ENCODE results near the gene TNS3.

Gene TNS3

DNA sequence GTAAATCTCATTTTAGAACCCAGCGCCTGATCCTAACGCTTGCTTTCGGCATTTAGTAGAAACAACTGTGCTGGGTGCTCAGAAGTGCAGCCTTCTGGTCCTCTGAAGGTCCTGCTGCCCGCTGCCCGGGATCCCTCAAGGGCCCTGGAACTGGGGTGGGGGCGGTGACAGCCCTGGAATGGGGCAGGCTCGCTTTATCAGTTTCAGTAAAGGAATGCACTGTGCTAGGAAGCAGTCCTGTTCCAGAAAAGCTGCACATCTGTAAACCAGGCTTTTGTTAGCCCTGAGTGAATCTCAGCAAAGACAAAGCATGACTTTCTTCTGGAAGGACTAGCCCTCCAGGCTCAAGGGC is 254.6 kb downstream of the TNS3 start:
- H3K4me2 ChIP-seq (ENCODE audit: low read depth, low read length): no peak overlapping the region
- H3K9ac ChIP-seq (ENCODE audit: low read length): no peak overlapping the region
- no peaks in the 10 kb centered on the region for H3K4me1 ChIP-seq (ENCODE audit: low read length)
- no peaks in the 10 kb centered on the region; the same call in 1 of the 2 replicates for H4K20me1 ChIP-seq (ENCODE audit: insufficient read depth, low read length)
- H3K4me3 ChIP-seq (ENCODE audit: low read length): no peak overlapping the region
- H3K9me3 ChIP-seq (replicated peaks; ENCODE audit: insufficient read depth, low read length): no peaks in the 10 kb centered on the region
- H2AFZ ChIP-seq (ENCODE audit: low read length): no peak overlapping the region
- H3K27ac ChIP-seq (ENCODE audit: low read length): no peak overlapping the region
- H3K9me2 ChIP-seq (replicated peaks; ENCODE audit: insufficient read depth, low read length): no peaks in the 10 kb centered on the region
- H3K27me3 ChIP-seq (replicated peaks; ENCODE audit: insufficient read depth, low read length): no peaks in the 10 kb centered on the region
- H3K79me2 ChIP-seq (ENCODE audit: low read length): peaks cover 44% of the 10 kb centered on the region
- no peak for TF ChIP-seq EZH2phosphoT487 (IDR thresholded peaks at IDR 0.05; ENCODE audit: low read length)
- no peak for TF ChIP-seq EZH2 (optimal IDR thresholded peaks at IDR 0.05; ENCODE audit: low read depth, low read length)
- TF ChIP-seq, protein P1, sequence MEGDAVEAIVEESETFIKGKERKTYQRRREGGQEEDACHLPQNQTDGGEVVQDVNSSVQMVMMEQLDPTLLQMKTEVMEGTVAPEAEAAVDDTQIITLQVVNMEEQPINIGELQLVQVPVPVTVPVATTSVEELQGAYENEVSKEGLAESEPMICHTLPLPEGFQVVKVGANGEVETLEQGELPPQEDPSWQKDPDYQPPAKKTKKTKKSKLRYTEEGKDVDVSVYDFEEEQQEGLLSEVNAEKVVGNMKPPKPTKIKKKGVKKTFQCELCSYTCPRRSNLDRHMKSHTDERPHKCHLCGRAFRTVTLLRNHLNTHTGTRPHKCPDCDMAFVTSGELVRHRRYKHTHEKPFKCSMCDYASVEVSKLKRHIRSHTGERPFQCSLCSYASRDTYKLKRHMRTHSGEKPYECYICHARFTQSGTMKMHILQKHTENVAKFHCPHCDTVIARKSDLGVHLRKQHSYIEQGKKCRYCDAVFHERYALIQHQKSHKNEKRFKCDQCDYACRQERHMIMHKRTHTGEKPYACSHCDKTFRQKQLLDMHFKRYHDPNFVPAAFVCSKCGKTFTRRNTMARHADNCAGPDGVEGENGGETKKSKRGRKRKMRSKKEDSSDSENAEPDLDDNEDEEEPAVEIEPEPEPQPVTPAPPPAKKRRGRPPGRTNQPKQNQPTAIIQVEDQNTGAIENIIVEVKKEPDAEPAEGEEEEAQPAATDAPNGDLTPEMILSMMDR (IDR thresholded peaks at IDR 0.05; ENCODE audit: low read length): no peak
- peaks cover 21% of the 10 kb centered on the region; the same call in 1 of the 2 replicates for H3K36me3 ChIP-seq (replicated peaks; ENCODE audit: insufficient read depth, low read length)
- peaks cover 3% of the 10 kb centered on the region; the same call in 1 of the 2 replicates for H3F3A ChIP-seq (ENCODE audit: insufficient read depth, low read length)
- no peak for DNase-seq

DNA sequence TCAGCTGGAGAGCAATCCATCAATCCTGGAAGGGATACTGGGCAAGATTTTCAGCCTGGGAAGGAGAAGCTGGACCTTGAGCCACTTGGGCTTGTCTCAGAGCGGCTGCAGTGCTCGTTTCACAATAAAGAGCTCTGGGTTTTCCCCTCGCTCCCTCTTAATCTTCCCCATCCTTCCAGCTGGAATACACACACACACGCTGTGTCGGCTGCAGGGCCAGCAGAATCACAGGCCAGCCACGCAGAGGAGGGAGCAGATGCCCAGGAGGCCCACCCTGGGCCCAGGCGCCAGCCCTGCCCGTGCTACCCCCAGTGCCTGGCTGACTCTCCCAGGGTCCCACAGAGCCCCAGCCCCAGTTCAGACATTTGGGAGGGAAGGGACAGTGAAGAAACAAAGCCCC is 255.1 kb downstream of the TNS3 start:
- TF ChIP-seq, protein P1 (IDR thresholded peaks at IDR 0.05; ENCODE audit: low read length): no peak
- TF ChIP-seq EZH2 (optimal IDR thresholded peaks at IDR 0.05; ENCODE audit: low read depth, low read length) (no peak), EZH2phosphoT487 (IDR thresholded peaks at IDR 0.05; ENCODE audit: low read length) (no peak)
- no peaks in the 10 kb centered on the region for H3K9me3 ChIP-seq (replicated peaks; ENCODE audit: insufficient read depth, low read length)
- no peak overlapping the region for H3K27ac ChIP-seq (ENCODE audit: low read length)
- no peaks in the 10 kb centered on the region; the same call in 1 of the 2 replicates for H4K20me1 ChIP-seq (ENCODE audit: insufficient read depth, low read length)
- H3K27me3 ChIP-seq (replicated peaks; ENCODE audit: insufficient read depth, low read length): no peaks in the 10 kb centered on the region
- H3F3A ChIP-seq (ENCODE audit: insufficient read depth, low read length): peaks cover 3% of the 10 kb centered on the region; the same call in 1 of the 2 replicates
- H3K79me2 ChIP-seq (ENCODE audit: low read length): peaks cover 39% of the 10 kb centered on the region
- H3K9ac ChIP-seq (ENCODE audit: low read length): no peak overlapping the region
- no peaks in the 10 kb centered on the region for H3K4me1 ChIP-seq (ENCODE audit: low read length)
- no peak overlapping the region for H2AFZ ChIP-seq (ENCODE audit: low read length)
- H3K9me2 ChIP-seq (replicated peaks; ENCODE audit: insufficient read depth, low read length): no peaks in the 10 kb centered on the region
- H3K4me3 ChIP-seq (ENCODE audit: low read length): no peak overlapping the region
- no peak for DNase-seq
- H3K36me3 ChIP-seq (replicated peaks; ENCODE audit: insufficient read depth, low read length): peaks cover 21% of the 10 kb centered on the region; the same call in 1 of the 2 replicates
- H3K4me2 ChIP-seq (ENCODE audit: low read depth, low read length): no peak overlapping the region

DNA sequence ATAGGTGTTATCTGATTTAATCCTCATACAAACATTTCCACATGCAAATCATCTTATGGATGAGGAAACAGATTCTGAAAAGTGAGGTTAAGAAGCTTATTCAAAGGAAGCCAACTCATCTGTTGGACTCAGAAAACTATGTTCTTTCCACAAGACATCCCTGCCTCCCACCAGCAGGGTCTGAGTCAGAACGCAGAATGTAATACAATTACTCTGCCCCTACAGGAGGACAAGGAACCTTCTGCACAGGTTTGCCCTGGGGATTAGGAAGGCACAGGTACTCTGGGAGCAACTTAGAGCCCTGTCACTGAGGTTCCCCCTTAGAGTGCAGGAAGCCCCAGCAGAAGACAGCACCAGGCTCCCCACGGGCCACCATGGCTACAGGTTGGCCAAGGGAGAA is 255.7 kb downstream of the TNS3 start:
- H3K4me1 ChIP-seq (ENCODE audit: low read length): no peaks in the 10 kb centered on the region
- no peaks in the 10 kb centered on the region for H3K27me3 ChIP-seq (replicated peaks; ENCODE audit: insufficient read depth, low read length)
- peaks cover 33% of the 10 kb centered on the region for H3K79me2 ChIP-seq (ENCODE audit: low read length)
- H4K20me1 ChIP-seq (ENCODE audit: insufficient read depth, low read length): no peaks in the 10 kb centered on the region; the same call in 1 of the 2 replicates
- H3K9ac ChIP-seq (ENCODE audit: low read length): no peak overlapping the region
- DNase-seq: no peak
- H3K9me3 ChIP-seq (replicated peaks; ENCODE audit: insufficient read depth, low read length): no peaks in the 10 kb centered on the region
- TF ChIP-seq EZH2 (optimal IDR thresholded peaks at IDR 0.05; ENCODE audit: low read depth, low read length): no peak
- TF ChIP-seq, protein P1 (IDR thresholded peaks at IDR 0.05; ENCODE audit: low read length): no peak
- TF ChIP-seq EZH2phosphoT487 (IDR thresholded peaks at IDR 0.05; ENCODE audit: low read length): no peak
- peaks cover 3% of the 10 kb centered on the region; the same call in 1 of the 2 replicates for H3F3A ChIP-seq (ENCODE audit: insufficient read depth, low read length)
- H2AFZ ChIP-seq (ENCODE audit: low read length): no peak overlapping the region
- peaks cover 22% of the 10 kb centered on the region for H3K36me3 ChIP-seq (replicated peaks; ENCODE audit: insufficient read depth, low read length)
- no peaks in the 10 kb centered on the region for H3K9me2 ChIP-seq (replicated peaks; ENCODE audit: insufficient read depth, low read length)
- H3K4me2 ChIP-seq (ENCODE audit: low read depth, low read length): no peak overlapping the region
- H3K4me3 ChIP-seq (ENCODE audit: low read length): no peak overlapping the region
- H3K27ac ChIP-seq (ENCODE audit: low read length): no peak overlapping the region
